ENCODE data around the gene SORBS2.

The SORBS2 gene

DNA sequence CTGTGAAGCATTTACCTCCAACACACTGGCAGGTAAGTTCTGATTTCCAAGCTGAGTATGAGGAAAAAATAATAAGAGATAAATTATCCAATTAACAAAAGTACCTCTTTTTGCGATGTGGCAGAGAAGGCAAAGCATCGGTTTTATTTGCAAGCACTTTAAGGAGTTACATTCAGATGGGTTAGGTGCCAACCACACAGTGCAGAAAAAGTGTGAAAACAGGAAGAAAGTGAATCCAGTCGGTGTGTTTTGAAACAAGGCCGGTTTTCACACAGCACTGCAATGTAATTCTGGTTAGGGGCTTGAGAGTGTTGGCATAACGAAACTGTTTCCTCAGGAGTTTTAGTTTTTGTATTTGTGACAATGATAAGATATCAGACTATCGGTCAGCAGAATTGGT, 145.8 kb downstream of the SORBS2 start:
- ChIA-PET POLR2A (ENCODE audit: low non-redundant PET) (no interaction called here), CTCF (no interaction called here)
- TF ChIP-seq, protein P1, sequence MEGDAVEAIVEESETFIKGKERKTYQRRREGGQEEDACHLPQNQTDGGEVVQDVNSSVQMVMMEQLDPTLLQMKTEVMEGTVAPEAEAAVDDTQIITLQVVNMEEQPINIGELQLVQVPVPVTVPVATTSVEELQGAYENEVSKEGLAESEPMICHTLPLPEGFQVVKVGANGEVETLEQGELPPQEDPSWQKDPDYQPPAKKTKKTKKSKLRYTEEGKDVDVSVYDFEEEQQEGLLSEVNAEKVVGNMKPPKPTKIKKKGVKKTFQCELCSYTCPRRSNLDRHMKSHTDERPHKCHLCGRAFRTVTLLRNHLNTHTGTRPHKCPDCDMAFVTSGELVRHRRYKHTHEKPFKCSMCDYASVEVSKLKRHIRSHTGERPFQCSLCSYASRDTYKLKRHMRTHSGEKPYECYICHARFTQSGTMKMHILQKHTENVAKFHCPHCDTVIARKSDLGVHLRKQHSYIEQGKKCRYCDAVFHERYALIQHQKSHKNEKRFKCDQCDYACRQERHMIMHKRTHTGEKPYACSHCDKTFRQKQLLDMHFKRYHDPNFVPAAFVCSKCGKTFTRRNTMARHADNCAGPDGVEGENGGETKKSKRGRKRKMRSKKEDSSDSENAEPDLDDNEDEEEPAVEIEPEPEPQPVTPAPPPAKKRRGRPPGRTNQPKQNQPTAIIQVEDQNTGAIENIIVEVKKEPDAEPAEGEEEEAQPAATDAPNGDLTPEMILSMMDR (conservative IDR thresholded peaks at IDR 0.05; ENCODE audit: low read depth): no peak
- no peak for DNase-seq (ENCODE audit: low spot score)
- no peak overlapping the region for H3K27ac ChIP-seq

DNA sequence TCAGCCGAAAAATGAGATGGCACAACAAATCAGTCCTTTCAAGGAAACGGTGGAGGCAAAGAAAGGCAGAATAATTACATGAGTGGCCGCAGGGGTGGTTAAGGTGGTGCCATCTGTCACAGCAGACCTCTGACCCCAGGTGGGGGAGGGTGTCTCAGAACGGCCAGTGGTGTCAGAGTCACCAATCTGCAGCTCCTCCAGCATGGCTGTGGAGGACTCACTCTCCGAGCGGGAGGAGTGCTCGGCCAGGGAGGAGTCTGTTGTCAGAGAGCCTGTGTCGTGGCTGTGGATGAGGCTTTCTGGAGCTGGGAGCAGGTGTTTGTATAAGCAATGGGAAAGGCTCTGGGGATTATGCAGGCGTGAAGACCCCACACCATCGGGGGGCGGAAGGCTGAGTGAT, 146.3 kb downstream of the SORBS2 start:
- POLR2A ChIA-PET (ENCODE audit: low non-redundant PET): no interaction called here
- CTCF ChIA-PET: interaction anchor here (1.0 kb wide), 1 partner anchor 356 kb away, joined by 3 read pairs; no protein-coding TSS in a partner anchor
- TF ChIP-seq, protein P1 (conservative IDR thresholded peaks at IDR 0.05; ENCODE audit: low read depth): no peak
- H3K27ac ChIP-seq: no peak overlapping the region
- no peak for DNase-seq (ENCODE audit: low spot score)

DNA sequence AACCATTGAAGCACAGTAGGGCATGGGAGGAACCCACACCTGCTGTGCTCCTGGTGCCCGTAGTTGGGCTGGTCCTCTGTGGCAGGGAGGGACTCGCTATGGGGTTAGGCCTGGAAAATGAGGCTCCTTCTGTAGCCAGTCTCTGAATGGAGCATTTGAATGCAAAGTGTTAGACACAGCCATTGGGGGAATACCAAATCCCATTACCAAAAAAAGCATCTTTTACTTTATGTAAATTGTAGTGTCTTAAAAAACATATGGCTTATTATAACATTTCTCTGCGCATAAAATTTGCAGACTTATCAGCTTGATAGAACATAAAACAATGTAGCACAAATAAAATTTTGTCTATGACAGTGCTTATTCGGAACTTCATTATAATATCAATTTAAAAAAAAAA, 147.5 kb downstream of the SORBS2 start:
- no peak overlapping the region for H3K27ac ChIP-seq
- ChIA-PET CTCF (no interaction called here), POLR2A (ENCODE audit: low non-redundant PET) (no interaction called here)
- DNase-seq (ENCODE audit: low spot score): no peak
- TF ChIP-seq, protein P1 (conservative IDR thresholded peaks at IDR 0.05; ENCODE audit: low read depth): no peak

DNA sequence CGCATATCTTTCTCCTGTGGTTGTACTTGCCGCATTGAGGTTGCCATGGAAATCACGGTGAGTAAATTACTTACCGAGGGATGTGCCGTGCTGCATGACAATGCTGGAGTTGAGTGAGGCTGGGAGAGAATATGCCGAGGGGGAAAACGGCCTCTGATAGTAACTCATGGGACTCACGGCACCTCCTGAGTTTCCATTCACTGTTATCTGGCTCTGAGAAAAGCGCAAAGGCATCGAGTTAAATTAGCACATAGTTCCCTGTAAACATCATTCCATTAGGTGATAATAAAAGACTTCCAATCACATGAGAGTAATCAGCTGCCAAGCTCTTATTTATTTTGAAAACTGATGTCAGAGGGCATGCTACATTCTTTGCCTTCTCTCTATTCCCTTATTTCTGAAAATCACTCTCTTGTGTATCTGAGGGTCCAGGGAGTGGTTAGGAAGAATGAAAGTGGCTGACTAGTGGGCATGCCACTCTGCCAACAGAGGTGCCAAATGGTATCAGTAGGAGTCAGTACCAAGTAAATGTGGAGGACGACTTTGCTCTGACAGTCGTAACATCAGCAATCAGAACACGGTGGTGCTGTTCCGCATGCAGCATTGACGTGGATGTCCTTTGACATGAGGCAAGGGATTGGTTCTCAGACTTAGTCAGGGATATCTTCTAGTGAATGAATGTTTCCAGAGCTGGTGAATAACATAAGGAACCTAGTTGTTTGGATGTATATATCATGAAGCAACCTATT, 149.8 kb downstream of the SORBS2 start:
- POLR2A ChIA-PET (ENCODE audit: low non-redundant PET): no interaction called here
- TF ChIP-seq, protein P1 (conservative IDR thresholded peaks at IDR 0.05; ENCODE audit: low read depth): no peak
- no peak overlapping the region for H3K27ac ChIP-seq
- CTCF ChIA-PET: no interaction called here
- DNase-seq (ENCODE audit: low spot score): no peak

DNA sequence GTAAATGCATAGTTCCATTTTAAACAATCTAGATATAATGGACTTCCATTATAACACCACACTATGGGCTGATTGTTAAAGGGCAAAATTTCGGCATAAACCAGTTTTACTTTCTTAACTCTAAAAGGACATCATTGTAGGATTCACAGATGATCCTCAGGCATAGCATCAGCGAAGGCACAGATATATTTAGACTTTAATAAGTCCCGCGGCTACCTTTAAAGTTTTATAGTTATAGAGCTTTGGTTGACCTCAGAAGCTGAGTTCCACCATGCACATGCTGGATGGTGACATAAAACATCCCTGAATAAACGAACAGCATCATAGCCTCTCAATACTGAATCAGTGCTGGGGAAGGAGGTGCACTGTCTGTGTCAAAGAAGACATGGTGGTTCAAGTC, 151.7 kb downstream of the SORBS2 start:
- ChIA-PET POLR2A (ENCODE audit: low non-redundant PET) (no interaction called here), CTCF (no interaction called here)
- TF ChIP-seq, protein P1 (conservative IDR thresholded peaks at IDR 0.05; ENCODE audit: low read depth): no peak
- DNase-seq (ENCODE audit: low spot score): no peak
- no peak overlapping the region for H3K27ac ChIP-seq

DNA sequence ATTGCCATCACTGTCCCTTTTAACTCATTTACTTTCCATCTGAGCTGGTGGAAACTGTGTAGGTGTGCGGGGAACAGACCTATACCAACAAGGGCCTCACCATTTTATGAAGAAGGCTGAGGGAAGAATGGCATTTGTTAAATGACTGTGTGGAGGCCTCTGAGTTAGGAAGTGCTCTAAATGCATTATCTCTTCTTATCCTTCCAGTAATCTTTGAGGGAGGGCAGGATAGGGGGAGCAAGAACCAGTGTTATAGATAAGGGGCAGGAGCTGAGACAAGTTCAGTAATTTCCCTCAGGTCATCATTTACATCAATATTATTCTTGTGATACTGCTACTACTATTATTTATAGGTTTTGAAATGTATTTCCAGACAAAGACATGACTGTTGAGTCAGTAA, 154.3 kb downstream of the SORBS2 start:
- DNase-seq (ENCODE audit: low spot score): no peak
- TF ChIP-seq, protein P1 (conservative IDR thresholded peaks at IDR 0.05; ENCODE audit: low read depth): no peak
- ChIA-PET POLR2A (ENCODE audit: low non-redundant PET) (no interaction called here), CTCF (no interaction called here)
- H3K27ac ChIP-seq: no peak overlapping the region
